Measurements from ENCODE around the gene UBA52.

DNA sequence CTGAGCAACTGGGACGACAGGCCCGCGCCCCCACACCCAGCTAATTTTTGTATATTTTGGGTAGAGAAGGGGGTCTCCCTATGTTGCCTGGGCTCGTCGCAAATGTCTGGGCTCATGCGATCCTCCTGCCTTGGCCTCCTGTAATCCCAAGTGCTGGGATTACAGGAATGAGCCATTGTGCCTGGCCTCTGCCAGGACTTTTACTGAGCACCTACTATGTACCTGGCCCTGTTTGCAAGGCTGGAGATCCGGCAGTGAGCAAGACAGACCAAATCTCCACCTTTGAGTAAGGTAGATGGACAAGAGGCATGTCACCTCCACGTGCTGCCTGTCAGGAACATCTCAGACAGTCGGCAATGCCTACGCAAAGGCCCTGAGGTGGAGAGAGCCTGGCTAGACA lies 35.2 kb upstream of the UBA52 start:
- TF ChIP-seq EZH2 (IDR thresholded peaks at IDR 0.05; ENCODE audit: insufficient read depth, poor library complexity, severe bottlenecking) (no peak), EZH2phosphoT487 (IDR thresholded peaks at IDR 0.05; ENCODE audit: insufficient read depth, low read depth) (no peak)

Data from GM23248 (cell line).